Thymus (tissue), 11 donors: ENCODE results near the gene B3GAT1. TPM values are rescaled to one million over a fixed set of nuclear protein-coding genes. Genes with fewer than 3 reads are reported as not detected.

Source experiments
- DNase-seq, 9 donors: peaks; one replicate each; pipeline ENCODE4 v3.0.0-alpha.2; 2013; ENCODE audit warnings: low spot score in 9 of 9, low read depth in 6 of 9, missing footprints in 1 of 9
- H3K27ac ChIP-seq, 2 donors: one replicate each; pipeline ENCODE4 v1.5.1; 2013; ENCODE audit warnings: control low read depth in 1 of 2, low read depth in 1 of 2, low read length in 1 of 2, mild to moderate bottlenecking in 1 of 2, moderate library complexity in 1 of 2
- H3K27me3 ChIP-seq, 2 donors: one replicate each; pipeline ENCODE4 v1.5.1; 2013; ENCODE audit warnings: low read length in 1 of 2; ENCODE audit not compliant: control insufficient read depth in 2 of 2, insufficient read depth in 1 of 2
- H3K36me3 ChIP-seq, 2 donors: one replicate each; pipeline ENCODE4 v1.5.1; 2013; ENCODE audit warnings: low read length in 1 of 2, mild to moderate bottlenecking in 1 of 2, moderate library complexity in 1 of 2; ENCODE audit not compliant: control insufficient read depth in 2 of 2, insufficient read depth in 2 of 2
- H3K4me1 ChIP-seq, 2 donors: one replicate each; pipeline ENCODE4 v1.5.1; 2013; ENCODE audit warnings: low read length in 2 of 2; ENCODE audit not compliant: control insufficient read depth in 2 of 2, insufficient read depth in 2 of 2
- H3K4me3 ChIP-seq, 2 donors: one replicate each; pipeline ENCODE4 v1.5.1; 2013; ENCODE audit warnings: low read length in 2 of 2, control low read depth in 1 of 2, mild to moderate bottlenecking in 1 of 2
- H3K9me3 ChIP-seq, 2 donors: one replicate each; pipeline ENCODE4 v1.5.1; 2013; ENCODE audit warnings: low read length in 1 of 2, mild to moderate bottlenecking in 1 of 2; ENCODE audit not compliant: control insufficient read depth in 2 of 2, insufficient read depth in 1 of 2
- WGBS: extraction: QIAGEN DNeasy Blood & Tissue Kit; methylation state at CpG from one replicate; pipeline ENCODE4 v1.1.7; 2013; 5-methylcytosine and 5-hydroxymethylcytosine counted together
- polyA plus RNA-seq: library from polyadenylated mRNA; stranded (reverse); fragments of 200-250 nt; gene quantifications from one replicate; pipeline ENCODE4 v1.2.3, GENCODE V29; 2013
- total RNA-seq: library from RNA; stranded (reverse); fragments of 120-200 nt; gene quantifications from one replicate; pipeline ENCODE4 v1.2.4, GENCODE V29; 2013
- donor health status: healthy.

Gene B3GAT1
- total and polyA plus RNA-seq, 2 donors: 0.24 to 0.43 TPM

- DNase-seq: no peak
- peaks cover 0 to 20% of the 10 kb centered on the region in 2 donors for H3K4me1 ChIP-seq
- H3K9me3 ChIP-seq: no peaks in the 10 kb centered on the region
- peaks cover 0 to 11% of the 10 kb centered on the region in 2 donors for H3K27me3 ChIP-seq
- H3K36me3 ChIP-seq: no peaks in the 10 kb centered on the region
- no peak overlapping the region for H3K4me3 ChIP-seq
- 97% methylated on average over 78 of the region's 78 CpGs for WGBS
- H3K27ac ChIP-seq: no peak overlapping the region
Observed at GRCh38 chr11:134383576-134384221, 28.3 kb downstream of the B3GAT1 start.

GRCh38 chr11:134382830-134383229 is 29.2 kb downstream of the B3GAT1 start:
- Histone ChIP-seq H3K27me3 (peaks cover 0 to 10% of the 10 kb centered on the region in 2 donors), H3K4me1 (peaks cover 0 to 20% of the 10 kb centered on the region in 2 donors), H3K9me3 (no peaks in the 10 kb centered on the region), H3K36me3 (no peaks in the 10 kb centered on the region), H3K4me3 (no peak overlapping the region), H3K27ac (no peak overlapping the region)
- no peak for DNase-seq
- WGBS: 97% methylated on average over 24 of the region's 24 CpGs

- Histone ChIP-seq H3K27ac (no peak overlapping the region), H3K9me3 (no peaks in the 10 kb centered on the region), H3K4me1 (peaks cover 0 to 19% of the 10 kb centered on the region in 2 donors), H3K36me3 (no peaks in the 10 kb centered on the region), H3K27me3 (peaks cover 0 to 8% of the 10 kb centered on the region in 2 donors), H3K4me3 (no peak overlapping the region)
- no peak for DNase-seq
- 95% methylated on average over 8 of the region's 8 CpGs for WGBS
Observed at GRCh38 chr11:134382257-134382656, 29.8 kb downstream of the B3GAT1 start.

- Histone ChIP-seq H3K36me3 (no peaks in the 10 kb centered on the region), H3K27ac (no peak overlapping the region), H3K27me3 (peaks cover 0 to 8% of the 10 kb centered on the region in 2 donors), H3K4me3 (no peak overlapping the region), H3K9me3 (no peaks in the 10 kb centered on the region), H3K4me1 (peaks cover 0 to 5% of the 10 kb centered on the region in 2 donors)
- no peak for DNase-seq
- 85% methylated on average over 4 of the region's 4 CpGs for WGBS
Observed at GRCh38 chr11:134380785-134381184, 31.3 kb downstream of the B3GAT1 start.

- peaks cover 0 to 7% of the 10 kb centered on the region in 2 donors for H3K27me3 ChIP-seq
- H3K36me3 ChIP-seq: no peaks in the 10 kb centered on the region
- no peak overlapping the region for H3K27ac ChIP-seq
- no peak for DNase-seq
- H3K9me3 ChIP-seq: no peaks in the 10 kb centered on the region
- no peak overlapping the region for H3K4me3 ChIP-seq
- 92% methylated on average over 12 of the region's 12 CpGs for WGBS
- H3K4me1 ChIP-seq: no peaks in the 10 kb centered on the region
Observed at GRCh38 chr11:134380229-134380628, 31.8 kb downstream of the B3GAT1 start.

- WGBS: 90% methylated on average over 2 of the region's 2 CpGs
Observed at GRCh38 chr11:134379241-134379640, 32.8 kb downstream of the B3GAT1 start.

GRCh38 chr11:134377876-134378275 is 34.2 kb downstream of the B3GAT1 start:
- H3K4me3 ChIP-seq: no peak overlapping the region
- H3K27me3 ChIP-seq: no peaks in the 10 kb centered on the region
- H3K4me1 ChIP-seq: no peaks in the 10 kb centered on the region
- no peaks in the 10 kb centered on the region for H3K9me3 ChIP-seq
- 91% methylated on average over 14 of the region's 14 CpGs for WGBS
- H3K36me3 ChIP-seq: no peaks in the 10 kb centered on the region
- DNase-seq: no peak
- H3K27ac ChIP-seq: no peak overlapping the region

More at GRCh38 chr11:134379241-134379640, 32.8 kb downstream of the B3GAT1 start:
- Histone ChIP-seq H3K27ac (no peak overlapping the region), H3K9me3 (no peaks in the 10 kb centered on the region), H3K27me3 (peaks cover 0 to under 1% of the 10 kb centered on the region in 2 donors), H3K36me3 (no peaks in the 10 kb centered on the region), H3K4me1 (no peaks in the 10 kb centered on the region), H3K4me3 (no peak overlapping the region)
- no peak for DNase-seq

GRCh38 chr11:134376150-134376921 is 35.7 kb downstream of the B3GAT1 start:
- no peaks in the 10 kb centered on the region for H3K9me3 ChIP-seq
- H3K4me3 ChIP-seq: no peak overlapping the region
- no peaks in the 10 kb centered on the region for H3K4me1 ChIP-seq
- no peaks in the 10 kb centered on the region for H3K36me3 ChIP-seq
- H3K27ac ChIP-seq: no peak overlapping the region
- WGBS: 87% methylated on average over 18 of the region's 18 CpGs
- no peaks in the 10 kb centered on the region for H3K27me3 ChIP-seq
- DNase-seq: no peak

GRCh38 chr11:134374891-134375550 is 37.0 kb downstream of the B3GAT1 start:
- Histone ChIP-seq H3K4me3 (no peak overlapping the region), H3K9me3 (no peaks in the 10 kb centered on the region), H3K27ac (no peak overlapping the region), H3K27me3 (no peaks in the 10 kb centered on the region), H3K4me1 (no peaks in the 10 kb centered on the region), H3K36me3 (no peaks in the 10 kb centered on the region)
- 95% methylated on average over 16 of the region's 16 CpGs for WGBS
- no peak for DNase-seq
